GM19239 (cell line): ENCODE results near the gene TMPRSS6.
A peak's percentile ranks its signal among the peaks of the same experiment; 100 is the strongest.

Source experiments
- DNase-seq: peaks from one replicate; pipeline ENCODE4 v3.0.0; 2011; ENCODE audit warnings: low spot score; ENCODE audit not compliant: insufficient read length
- FAIRE-seq: peaks from 2 replicates; lab custom pipeline; 2011; peaks lifted over from hg19 to GRCh38; lab: Jason Lieb, UNC

TMPRSS6 gene

GRCh38 chr22:37109242-37109917 is at the start of gene TMPRSS6:
TSS of gene TMPRSS6 (minus strand) at chr22:37109713. CDS start at chr22:37103417, 6,296 bp downstream.
- no peak for FAIRE-seq
- no peak for DNase-seq

GRCh38 chr22:37158963-37159290 is 49.4 kb upstream of the TMPRSS6 start:
- FAIRE-seq: no peak
- no peak for DNase-seq

- FAIRE-seq: no peak
- DNase-seq: no peak
Observed at GRCh38 chr22:37157516-37158285, 48.2 kb upstream of the TMPRSS6 start.

GRCh38 chr22:37156686-37157435 is 47.3 kb upstream of the TMPRSS6 start:
- FAIRE-seq (no peak), DNase-seq (no peak)

GRCh38 chr22:37155971-37156370 is 46.5 kb upstream of the TMPRSS6 start:
- DNase-seq (no peak), FAIRE-seq (no peak)

GRCh38 chr22:37154925-37155712 is 45.6 kb upstream of the TMPRSS6 start:
- DNase-seq (no peak), FAIRE-seq (peak; percentile 90)

GRCh38 chr22:37153901-37154300 is 44.4 kb upstream of the TMPRSS6 start:
- no peak for DNase-seq
- FAIRE-seq: no peak

GRCh38 chr22:37151401-37151800 is 41.9 kb upstream of the TMPRSS6 start:
- FAIRE-seq (no peak), DNase-seq (no peak)

- FAIRE-seq: peak; percentile 4
- DNase-seq: no peak
Observed at GRCh38 chr22:37150701-37151100, 41.2 kb upstream of the TMPRSS6 start.

GRCh38 chr22:37148742-37149665 is 39.5 kb upstream of the TMPRSS6 start:
- DNase-seq (no peak), FAIRE-seq (no peak)

GRCh38 chr22:37148031-37148651 is 38.6 kb upstream of the TMPRSS6 start:
- FAIRE-seq (peak; percentile 85), DNase-seq (no peak)

GRCh38 chr22:37147186-37147990 is 37.9 kb upstream of the TMPRSS6 start:
- FAIRE-seq (peak; percentile 44), DNase-seq (no peak)

- peak; percentile 57 for FAIRE-seq
- no peak for DNase-seq
Observed at GRCh38 chr22:37146507-37147180, 37.1 kb upstream of the TMPRSS6 start.

- DNase-seq: no peak
- no peak for FAIRE-seq
Observed at GRCh38 chr22:37146051-37146385, 36.5 kb upstream of the TMPRSS6 start.

GRCh38 chr22:37145180-37146050 is 35.9 kb upstream of the TMPRSS6 start:
- DNase-seq (no peak), FAIRE-seq (no peak)

- FAIRE-seq (no peak), DNase-seq (no peak)
Observed at GRCh38 chr22:37144180-37144554, 34.7 kb upstream of the TMPRSS6 start.

GRCh38 chr22:37141971-37142370 is 32.5 kb upstream of the TMPRSS6 start:
- no peak for DNase-seq
- FAIRE-seq: no peak
